Putamen (tissue), 1 donor: ENCODE data around the gene MTX1.

Source experiments
- DNase-seq: peaks from one replicate; pipeline ENCODE4 v3.0.0-alpha.2; 2016; ENCODE audit warnings: low spot score

MTX1 gene

DNA sequence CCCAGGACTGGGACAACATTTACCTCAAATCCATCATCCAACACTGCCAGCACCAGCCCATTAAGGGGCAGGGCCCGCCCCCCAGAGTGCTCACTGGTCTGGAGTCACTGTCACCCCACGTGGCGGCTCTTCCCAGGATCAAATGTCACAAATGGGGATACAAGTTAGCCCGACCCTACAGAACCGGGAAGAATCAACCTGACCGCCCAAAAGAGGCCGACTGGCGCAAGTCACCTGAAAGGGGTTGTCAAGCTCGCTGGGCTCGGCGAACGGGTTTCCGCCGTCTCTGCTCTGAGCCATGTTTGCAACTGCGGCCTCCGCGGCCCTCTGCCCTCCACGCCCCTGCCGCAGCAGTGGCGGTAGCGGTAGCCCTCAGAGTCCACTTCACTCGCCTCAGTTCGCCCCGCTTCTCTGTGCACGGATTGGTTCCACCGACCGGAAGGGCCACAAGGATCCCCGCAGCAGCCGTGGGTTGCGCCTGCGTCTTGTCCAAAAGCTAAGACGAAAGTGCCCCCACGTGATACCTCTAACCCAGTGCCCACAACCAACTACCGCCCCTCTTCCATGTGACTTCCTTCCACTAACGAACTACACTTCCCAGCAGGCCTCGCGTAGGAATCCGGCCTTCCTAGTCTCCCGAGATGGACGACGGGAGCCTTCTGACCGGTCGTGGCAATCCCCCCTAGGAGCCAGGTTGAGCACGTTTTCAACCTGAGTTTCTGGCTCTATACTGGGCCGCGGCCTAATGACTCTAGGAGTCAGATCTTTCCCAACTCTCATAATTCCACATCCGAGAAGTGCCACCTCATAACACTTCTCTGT lies 53.6 kb downstream of the MTX1 start, which contains the start of gene SCAMP3:
Gene SCAMP3 (minus strand): TSS at position 509 of the 822 bp plus-strand sequence. CDS start 209 bp downstream, at position 300.
- peak; percentile 99 for DNase-seq

DNA sequence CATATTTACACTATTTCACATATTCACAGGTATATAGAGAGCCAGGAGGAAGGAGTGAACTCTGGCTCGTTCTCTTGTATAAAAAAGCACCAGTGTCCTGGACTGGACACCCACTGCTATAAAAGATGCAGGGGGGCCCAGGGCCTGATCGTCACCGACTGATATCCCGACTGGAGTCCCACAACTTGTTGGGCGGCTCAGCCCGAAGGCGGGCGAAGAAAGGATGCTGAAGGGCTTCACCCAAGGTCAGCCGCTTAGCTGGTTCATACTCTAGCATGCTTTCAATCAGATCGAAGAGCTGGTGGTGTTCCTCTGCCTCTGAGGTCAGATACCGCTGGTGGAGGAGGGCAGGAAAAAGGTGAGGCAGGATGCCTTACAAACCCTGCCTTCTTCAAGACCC lies 54.6 kb downstream of the MTX1 start:
- DNase-seq = no peak
